T-helper 1 cell treated with Interleukin-12 subunit alpha and Interleukin-12 subunit beta and Interleukin-4 antibody, amounts not matched to agents 30 ng/mL and 1 ng/mL, for 36 hours (primary cell): ENCODE results near the gene VAV2. TPM values are rescaled to one million over a fixed set of nuclear protein-coding genes. Genes with fewer than 3 reads are reported as not detected.

Experiments used
- intact Hi-C: fragments of 100-400 bp; cut with micrococcal nuclease; formaldehyde crosslinking; loops from one replicate; pipeline ENCODE4 v1.15.1; 2024
- total RNA-seq: library from RNA; stranded (reverse); gene quantifications from 2 replicates; pipeline ENCODE4 v1.2.3, GENCODE V29; 2022

VAV2 gene
- total RNA-seq, 1 donor from 2014 or later = 3.1 TPM

- intact Hi-C loops = no loop called here
Measured at GRCh38 chr9:133854765-133855164, 137.4 kb downstream of the VAV2 start.

DNA sequence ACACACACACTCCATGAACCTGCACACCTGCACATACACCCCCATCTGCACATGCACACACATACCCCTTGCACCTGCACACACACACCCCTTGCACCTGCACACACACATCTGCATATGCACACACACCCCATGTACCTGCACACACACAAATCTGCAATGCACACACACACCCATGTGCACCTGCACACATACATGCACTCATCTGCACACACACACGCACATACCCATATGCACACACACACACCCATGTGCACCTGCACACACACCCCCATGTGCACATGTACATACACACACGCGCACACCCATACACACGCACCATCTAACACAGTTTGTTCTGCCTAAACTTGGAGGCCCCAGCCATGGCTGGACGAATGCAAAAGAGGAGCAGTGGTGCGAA lies 138.1 kb downstream of the VAV2 start:
- intact Hi-C loops = no loop called here

- intact Hi-C loops = no loop called here
Measured at GRCh38 chr9:133853331-133853730, 138.8 kb downstream of the VAV2 start.

DNA sequence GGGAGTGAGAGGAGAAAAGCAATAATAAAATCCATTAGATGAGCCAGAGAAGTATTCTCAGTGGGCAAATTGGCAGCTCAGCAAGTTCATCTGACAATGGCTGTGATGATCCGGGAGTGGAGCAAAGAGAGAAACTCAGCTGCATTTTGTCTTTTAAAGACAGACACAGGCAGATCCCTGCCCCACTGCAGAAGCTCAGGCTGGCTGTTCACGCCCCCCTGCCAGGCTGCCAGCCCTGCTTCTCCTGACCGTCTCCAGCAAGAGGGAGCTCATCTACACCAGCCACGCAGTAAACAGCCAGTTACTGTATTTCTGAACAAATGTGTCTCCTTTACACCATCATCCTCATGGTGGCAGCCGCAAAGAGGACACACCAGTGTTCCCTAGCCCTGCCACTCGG lies 139.7 kb downstream of the VAV2 start:
- intact Hi-C loops = no loop called here

DNA sequence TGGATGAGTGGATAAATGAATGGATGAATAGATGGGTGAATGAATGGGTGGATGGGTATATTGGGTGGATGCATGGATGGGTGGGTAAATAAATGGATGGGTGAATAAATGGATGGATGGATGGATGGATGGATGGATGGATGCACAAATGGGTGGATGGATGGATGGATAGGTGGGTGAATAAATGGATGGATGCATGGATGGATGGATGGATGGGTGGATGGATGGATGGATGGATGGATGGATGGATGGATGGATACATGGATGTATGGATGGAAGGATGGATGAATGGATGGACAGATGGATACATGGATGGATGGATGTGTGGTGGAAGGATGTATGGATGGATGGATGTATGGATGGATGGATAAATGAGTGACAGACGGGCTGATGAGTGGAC lies 140.4 kb downstream of the VAV2 start:
- intact Hi-C loops = no loop called here

DNA sequence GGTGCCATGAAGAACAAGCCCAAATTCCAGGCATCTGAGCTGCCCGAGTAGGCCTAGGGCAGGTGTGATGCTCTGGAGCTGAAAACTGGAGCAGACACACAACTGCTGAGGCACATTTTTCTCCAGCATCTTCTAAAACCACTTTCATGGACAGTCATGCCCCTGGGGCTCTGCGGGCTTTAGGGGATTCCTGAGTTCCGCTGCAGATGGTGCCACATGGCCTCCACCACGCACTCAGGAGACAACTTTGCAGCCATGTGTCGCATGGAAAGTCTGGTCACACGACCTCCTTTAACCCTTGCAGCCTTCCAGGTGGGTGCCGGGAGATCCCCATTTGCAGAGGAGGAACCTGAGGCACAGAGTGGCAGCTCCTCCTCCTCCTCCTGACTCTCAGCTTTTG lies 141.2 kb downstream of the VAV2 start:
- intact Hi-C loops = no loop called here

DNA sequence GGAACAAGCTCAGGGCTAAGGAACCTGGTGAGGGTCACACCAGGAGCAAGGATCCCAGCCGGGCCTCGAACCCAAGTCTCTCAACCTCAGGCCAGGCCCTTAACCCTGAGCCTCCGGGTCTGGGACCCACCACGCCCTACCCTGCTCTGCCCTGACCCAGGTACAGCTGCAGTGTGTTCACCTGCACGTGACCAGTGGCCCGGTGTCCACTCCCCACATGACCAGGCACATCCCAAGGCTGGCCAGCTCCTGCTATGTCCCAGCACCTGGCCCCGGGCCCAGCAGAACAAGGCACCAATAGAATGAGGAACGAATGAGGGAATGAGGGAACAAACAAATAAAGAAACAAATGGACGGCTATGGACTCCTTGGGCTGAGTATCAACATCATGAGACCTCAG lies 142.0 kb downstream of the VAV2 start:
- intact Hi-C loops = no loop called here

GRCh38 chr9:133849110-133849670 lies 142.9 kb downstream of the VAV2 start:
- intact Hi-C loops = no loop called here

- intact Hi-C loops = no loop called here
Measured at GRCh38 chr9:133848471-133849109, 143.5 kb downstream of the VAV2 start.

DNA sequence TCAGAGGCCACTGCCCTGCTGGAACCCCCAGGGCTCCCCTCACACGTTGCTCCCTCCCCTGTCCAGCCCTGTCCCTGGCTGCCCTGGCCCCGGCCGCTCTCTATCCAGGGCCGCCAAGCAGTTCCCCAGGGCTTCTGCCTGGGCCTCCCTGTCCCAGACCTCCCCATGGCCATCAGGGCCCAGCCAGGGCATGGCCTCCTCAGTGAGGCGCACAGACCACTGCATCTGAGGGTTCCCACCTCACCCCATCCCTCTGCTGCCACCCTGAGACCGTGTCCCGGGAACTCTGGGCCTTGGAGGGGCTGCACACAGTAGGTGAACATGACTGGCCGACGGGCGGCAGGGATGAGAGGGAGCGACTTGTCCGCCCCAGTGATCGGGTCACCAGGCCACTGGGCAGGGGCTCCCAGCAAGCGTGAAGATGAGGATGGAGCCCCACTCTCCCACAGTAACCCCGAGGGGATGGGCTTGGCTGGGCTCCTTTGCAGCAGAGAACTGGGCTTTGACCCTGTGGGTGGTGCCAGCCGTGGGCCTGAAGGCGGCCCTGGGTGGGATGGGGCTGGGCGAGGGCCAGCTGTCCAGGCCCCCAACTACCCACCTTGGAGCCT lies 145.5 kb downstream of the VAV2 start:
- intact Hi-C loops = no loop called here

- intact Hi-C loops = no loop called here
Measured at GRCh38 chr9:133845440-133845839, 146.7 kb downstream of the VAV2 start.

- intact Hi-C loops = no loop called here
Measured at GRCh38 chr9:133844881-133845410, 147.2 kb downstream of the VAV2 start.

DNA sequence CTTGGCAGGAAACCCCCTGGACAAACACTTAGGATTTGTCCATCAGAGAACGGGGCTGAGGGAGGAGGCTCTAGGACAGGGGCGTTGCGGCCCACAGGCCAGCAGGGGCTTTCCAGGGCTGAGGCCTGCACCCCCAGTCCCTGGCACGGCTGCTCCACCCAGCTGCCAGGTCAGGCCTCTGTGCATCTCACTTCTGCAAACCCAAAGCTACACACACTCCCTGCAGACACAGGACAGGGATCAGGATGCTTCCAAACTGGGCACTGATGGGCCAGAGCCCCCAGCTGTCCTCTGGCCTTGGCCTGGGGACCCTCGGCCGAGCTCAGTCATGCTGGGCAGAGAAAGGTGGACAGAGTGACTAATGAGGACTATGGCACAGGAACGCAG lies 147.7 kb downstream of the VAV2 start:
- intact Hi-C loops = no loop called here

DNA sequence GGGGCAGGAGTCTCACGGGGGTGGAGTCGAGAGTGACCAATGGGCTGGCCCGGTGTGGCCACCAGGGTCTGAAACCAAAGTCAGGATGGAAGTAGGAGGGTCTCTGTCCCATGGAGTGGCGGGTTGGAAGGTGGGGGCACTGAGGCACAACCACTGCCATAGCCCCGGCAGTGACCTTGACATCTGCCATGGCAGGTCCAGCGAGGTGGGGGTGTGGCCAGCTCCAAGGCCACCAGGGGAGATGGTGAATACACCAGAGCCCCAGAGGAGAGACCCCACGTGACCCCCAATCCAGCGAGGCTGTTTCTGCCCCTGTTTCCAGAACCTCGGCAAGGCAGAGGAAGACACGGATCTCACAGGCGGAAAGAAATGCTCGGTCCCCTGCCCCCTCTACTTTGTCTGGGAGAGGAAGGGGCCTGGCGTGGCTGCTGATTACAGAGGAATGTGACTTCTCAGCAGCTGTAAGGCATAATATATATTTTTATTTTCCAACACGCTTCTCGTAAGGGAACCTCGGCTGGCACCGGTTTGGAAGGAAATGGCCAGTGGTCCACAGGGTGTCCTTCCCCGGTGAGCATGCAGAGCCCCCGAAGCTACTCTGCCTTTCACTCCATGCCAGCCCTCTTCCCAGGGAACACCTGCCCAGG lies 148.2 kb downstream of the VAV2 start:
- intact Hi-C loops = no loop called here

DNA sequence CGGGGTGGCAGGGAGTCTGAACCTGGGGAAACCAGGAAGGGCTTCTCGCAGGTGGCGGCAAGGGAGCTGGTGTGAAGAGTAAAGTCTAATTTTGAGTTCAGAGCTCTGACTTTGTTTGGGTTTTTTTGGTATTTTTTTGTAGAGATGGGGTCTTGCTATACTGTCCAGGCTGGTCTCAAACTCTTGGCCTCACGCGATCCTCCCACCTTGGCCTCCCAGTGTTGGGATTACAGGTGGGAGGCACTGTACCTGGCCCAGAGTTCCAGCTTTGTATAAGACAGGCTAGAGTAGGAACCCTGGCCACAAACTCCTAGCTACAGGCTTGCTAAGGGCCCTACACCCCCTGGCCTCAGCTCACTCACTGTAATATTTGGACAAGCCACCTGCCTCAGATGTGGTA lies 148.9 kb downstream of the VAV2 start:
- intact Hi-C loops = no loop called here

DNA sequence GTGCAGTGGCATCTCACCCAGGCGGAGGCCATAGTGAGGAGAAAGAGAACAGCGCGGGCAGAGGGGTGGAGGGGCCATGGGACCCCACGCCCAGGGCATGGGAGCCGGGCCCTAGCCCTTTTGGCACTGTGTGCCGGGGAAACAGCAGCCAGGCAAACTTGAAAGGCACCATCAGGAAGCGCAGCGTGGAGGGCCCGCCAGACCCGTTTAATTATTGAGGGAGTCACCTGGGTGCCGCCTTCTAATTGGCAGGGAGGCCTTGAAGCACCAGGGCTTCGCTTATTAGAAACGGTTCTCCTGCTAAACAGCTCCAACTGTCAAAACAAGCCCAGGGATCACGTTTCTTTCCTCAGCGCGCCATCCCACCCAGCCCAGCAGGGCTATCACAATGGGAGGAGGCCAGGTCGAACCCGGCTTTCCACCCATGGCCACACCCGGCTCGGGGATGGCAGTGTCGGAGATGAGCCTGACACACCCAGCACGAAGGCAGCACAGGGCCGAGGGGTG lies 149.3 kb downstream of the VAV2 start:
- intact Hi-C loops = no loop called here

GRCh38 chr9:133842174-133842573 lies 149.9 kb downstream of the VAV2 start:
- intact Hi-C loops = no loop called here

GRCh38 chr9:133841167-133841812 lies 150.8 kb downstream of the VAV2 start:
- intact Hi-C loops = no loop called here

DNA sequence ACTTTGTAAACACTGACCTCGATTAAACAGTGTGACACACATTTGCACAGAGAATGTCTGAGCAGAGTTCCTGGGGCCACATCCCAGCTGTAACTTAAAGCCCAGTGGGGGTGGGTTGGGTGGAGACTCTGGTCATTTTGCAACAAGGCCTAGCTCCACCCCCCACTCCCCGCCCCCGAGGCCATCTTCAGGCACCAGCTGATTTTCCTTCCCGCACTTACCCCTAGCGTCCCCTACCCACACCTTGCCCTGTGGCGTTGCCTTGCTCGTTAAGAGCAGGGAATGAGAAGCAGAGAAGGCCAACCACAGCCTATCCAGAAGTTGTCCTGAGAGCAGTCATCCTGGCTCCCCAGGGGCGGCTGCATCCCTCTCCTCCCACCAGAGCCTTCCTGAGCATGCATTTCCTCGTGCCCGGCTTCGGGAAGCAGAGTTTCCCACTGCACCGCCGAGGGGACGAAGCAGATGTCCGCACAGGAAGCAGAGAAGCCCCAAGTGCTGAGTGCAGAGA lies 152.2 kb downstream of the VAV2 start:
- intact Hi-C loops = no loop called here

- intact Hi-C loops = no loop called here
Measured at GRCh38 chr9:133838859-133839507, 153.1 kb downstream of the VAV2 start.
